DMS153 treated with DMSO at 0.1 percent for 48 hours (cell line): ENCODE data around the gene HIPK4.

Experiments used
- DNase-seq: peaks from one replicate; lab custom pipeline; 2025; ENCODE audit not compliant: unreplicated experiment; lab: John Stamatoyannopoulos, UW

HIPK4 gene

DNA sequence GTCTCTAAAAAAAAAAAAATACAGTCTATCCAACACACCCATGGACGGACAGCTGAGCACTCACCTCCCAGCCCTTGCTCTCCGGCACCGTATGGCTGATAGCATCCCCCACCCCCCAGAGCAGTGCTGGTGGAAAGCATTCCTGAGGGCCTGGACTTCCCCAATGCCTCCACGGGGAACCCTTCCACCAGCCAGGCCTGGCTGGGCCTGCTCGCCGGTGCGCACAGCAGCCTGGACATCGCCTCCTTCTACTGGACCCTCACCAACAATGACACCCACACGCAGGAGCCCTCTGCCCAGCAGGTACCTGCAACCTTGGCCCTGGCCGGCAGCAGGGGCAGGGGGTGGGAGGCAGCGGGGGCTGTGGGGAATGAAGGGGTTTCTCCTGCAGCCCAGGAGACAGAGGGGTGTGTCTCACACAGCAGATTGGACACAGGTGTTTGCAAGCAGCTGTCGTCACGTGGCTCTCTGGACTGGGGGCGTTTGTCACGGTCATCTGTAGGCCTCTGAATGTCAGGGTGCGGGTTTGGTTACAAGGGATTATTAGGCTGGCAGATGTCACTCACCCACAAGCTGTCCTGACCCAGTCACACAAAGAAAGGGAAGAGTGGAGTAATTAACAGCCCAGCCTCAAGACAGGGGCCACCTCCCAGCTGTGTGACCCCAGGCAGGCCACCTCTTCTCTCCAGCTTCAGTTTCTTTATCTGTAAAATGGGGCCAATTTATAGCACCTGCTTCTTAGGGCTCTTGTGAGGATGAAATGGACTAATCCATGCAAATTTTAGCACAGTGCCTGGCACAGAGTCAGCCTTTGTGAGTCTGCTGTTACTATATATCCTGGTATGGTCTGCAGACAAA, 22.2 kb downstream of the HIPK4 start:
- no peak for DNase-seq

GRCh38 chr19:40366697-40367561, 23.1 kb downstream of the HIPK4 start:
- no peak for DNase-seq

- no peak for DNase-seq
Measured at GRCh38 chr19:40365613-40366401, 24.2 kb downstream of the HIPK4 start.

DNA sequence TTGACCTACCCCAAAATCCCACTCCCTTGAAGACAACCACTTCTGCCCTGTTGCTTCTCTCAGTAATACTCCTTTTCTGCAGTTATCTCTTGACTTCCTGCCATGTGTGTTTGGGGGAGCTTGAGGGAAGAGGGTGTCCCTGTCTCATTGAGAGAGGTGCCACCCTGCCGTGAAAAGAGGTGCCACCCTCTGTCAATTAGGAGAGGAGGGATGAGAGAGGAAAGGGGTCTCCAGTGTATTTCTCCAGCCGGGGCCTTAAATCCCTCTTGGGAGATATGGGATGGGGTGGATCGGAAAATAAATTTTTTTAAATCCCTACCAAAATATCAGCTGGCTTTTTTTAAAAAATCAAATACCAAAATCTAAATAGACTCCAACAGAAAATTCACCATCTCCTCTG, 25.0 kb downstream of the HIPK4 start:
- no peak for DNase-seq

- no peak for DNase-seq
Measured at GRCh38 chr19:40363069-40363468, 26.9 kb downstream of the HIPK4 start.

DNA sequence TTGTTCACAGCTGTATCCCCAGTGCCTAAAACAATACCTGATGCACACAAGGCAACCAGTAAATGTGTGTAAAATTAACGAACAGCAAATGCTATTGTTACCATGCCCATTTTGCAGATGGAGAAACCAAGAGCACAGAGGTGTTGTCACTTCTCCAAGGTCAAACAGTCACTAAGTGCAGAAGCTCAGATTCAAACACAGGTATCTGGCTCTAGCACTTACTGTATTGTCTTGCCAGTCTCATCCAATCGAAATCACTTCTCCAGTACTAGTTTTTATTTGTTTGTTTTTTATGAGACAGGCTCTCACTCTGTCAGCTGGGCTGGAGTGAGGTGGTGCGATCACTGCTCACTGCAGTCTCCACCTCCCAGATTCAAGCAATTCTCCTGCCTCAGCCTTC, 27.8 kb downstream of the HIPK4 start:
- no peak for DNase-seq

GRCh38 chr19:40360708-40361241, 29.2 kb downstream of the HIPK4 start:
- no peak for DNase-seq

DNA sequence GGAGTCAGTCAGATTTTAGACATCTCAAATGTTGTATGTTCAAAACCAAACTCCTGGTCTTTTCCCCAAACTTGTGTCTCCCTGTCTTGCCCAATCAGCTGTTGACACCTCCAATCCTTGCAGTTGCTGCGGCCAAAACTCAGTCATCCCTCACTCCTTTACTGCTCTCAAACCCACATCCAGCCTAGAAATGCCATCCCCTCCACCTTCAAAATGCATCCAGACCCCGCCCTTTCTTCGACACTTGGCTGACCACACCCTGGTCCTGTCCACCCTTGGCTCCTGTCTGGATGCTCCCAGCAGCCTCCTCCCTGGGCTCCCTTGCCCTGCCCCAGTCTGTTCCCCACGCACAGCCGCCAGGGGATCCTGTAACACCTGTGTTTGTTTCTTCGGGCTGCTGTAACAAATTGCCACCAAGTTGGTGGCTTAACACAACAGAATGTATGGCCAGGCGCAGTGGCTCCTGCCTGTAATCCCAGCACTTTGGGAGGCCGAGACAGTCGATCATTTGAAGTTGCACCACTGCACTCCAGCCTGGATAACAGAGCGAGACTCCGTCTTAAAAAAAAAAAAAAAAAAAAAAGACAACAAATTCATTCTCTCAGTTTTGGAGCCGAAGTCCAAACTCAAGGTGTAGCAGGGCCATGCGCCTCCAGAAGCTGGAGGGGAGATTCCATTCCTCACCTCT, 29.8 kb downstream of the HIPK4 start:
- DNase-seq, result no peak

DNA sequence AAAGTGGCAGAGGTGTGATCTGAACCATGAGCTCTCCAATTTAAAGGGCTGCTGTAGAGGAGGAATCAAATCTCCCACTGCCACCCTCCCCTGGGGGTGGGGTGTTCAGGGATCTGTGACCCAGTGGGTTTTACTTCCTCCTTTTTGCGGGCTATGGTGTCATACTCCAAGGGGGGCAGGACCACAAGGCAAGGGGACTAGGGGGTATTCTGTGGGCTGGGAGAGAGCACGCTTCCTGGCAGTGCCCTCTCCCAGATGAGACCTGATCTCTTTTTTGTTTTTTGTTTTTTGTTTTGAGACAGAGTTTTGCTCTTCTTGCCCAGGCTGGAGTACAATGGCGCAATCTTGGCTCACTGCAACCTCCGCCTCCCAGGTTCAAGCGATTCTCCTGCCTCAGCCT, 31.2 kb downstream of the HIPK4 start:
- DNase-seq, result no peak

DNA sequence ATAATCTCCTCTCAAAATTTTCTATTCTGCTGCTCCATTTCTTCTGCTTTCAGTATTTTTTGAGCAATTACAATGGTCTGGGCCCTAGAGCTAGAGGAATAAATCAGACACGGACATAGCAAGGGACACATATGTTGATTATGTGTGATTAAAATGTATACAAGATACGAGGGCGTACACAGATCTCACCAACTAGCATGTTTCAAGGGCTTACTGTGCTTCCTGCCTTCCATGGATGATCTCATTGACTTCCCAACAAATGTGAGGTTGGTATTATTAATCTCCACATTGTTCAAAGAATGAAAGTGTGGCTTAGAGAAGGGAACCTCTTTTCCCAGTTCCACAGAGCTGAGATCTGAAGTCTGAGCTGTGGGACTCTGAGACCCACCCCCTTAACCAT, 32.3 kb downstream of the HIPK4 start:
- no peak for DNase-seq

GRCh38 chr19:40356681-40357595, 33.0 kb downstream of the HIPK4 start:
- no peak for DNase-seq

DNA sequence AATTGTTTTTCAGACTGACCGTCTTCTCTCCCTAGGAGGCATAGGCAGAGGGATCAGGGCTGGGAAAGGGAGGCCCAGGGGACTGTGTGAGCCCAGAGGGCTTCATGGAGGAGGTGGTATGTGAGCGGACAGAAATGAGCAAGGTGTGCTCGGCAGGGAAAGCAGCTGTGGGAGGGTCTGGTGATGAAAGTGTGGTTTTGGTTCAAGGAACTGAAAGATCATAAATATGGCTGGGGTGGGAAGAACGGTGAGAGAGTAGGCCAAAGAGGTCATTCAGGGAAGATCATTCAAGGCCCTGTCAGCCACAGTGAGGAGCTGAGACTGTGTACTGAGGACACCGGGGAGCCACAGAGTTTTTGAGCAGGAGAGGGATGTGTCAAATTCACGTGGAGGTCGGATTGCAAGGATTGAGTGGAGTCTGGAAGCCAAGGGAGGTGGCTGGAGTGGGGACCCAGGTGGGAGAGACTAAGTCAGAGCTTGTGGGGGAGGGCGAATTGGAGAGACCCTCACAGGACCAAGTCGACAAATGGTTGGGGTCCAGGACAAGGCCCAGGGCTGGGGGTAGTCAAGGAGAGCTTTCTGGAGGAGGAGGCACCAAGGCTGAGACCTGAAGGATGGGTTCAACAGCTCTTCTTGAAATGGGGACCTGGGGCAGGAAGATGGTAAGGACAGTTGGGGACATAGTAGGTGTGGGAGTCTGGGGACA, 33.9 kb downstream of the HIPK4 start:
- DNase-seq, result no peak

- peak; percentile 30 for DNase-seq
Measured at GRCh38 chr19:40348961-40349507, 40.9 kb downstream of the HIPK4 start.

- peak; percentile 96 for DNase-seq
Measured at GRCh38 chr19:40348125-40348913, 41.7 kb downstream of the HIPK4 start, which contains the start of the genes C19orf47 and PLD3. Gene C19orf47 (minus strand): TSS chr19:40348397. CDS start chr19:40341857, 6,540 bp downstream. Gene PLD3 (plus strand): TSS chr19:40348695. CDS start chr19:40366484, 17,789 bp downstream.

GRCh38 chr19:40344422-40344821, 45.6 kb downstream of the HIPK4 start:
- DNase-seq, result no peak

DNA sequence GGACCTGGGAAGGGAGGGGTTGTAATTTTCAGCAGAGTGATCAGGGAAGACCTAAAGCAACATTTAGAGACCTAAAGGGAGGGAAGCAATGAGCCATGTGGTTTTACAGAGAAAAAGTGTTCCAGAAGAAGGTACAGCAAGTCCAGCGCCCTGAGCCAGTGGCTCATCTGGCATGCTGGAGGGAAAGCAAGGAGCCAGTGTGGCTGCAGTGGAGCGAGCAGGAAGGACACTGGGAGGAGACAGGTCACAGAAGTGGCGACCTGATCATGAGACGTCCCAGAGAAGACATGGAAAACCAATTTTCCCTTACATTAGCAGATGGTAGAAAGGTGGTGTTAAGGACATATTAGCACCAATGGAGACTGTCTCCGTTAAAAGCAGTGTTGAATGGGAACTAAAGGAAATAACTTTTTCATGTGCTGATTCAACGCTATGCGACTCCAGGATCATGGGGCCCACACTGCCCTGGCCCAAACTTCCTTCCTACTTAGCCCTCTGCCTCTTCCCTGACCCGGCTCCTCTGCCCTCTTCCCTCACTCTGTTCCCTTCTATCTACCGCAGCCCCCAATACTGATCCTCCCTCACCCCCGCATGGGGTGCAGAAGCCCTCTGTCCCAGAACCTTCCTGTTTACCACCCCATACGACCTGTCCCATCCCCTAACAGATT, 47.2 kb downstream of the HIPK4 start:
- DNase-seq, result no peak
